K562 (cell line): ENCODE measurements around the gene BRME1. TPM values are rescaled to one million over a fixed set of nuclear protein-coding genes. Genes with fewer than 3 reads are reported as not detected.

ENCODE experiments used
- DMBX1 ChIP-seq: fragments of 250-450 bp; sonication (Bioruptor Pico); IDR thresholded peaks from 2 replicates; pipeline ENCODE4 v1.8.0; 2022; ENCODE audit warnings: inconsistent platforms, mild to moderate bottlenecking, moderate library complexity, borderline replicate concordance
- EZH2 ChIP-seq: IDR thresholded peaks from 2 replicates; pipeline ENCODE4 v1.6.1; 2012; ENCODE audit warnings: low read depth, mild to moderate bottlenecking, inconsistent platforms, low read length, borderline replicate concordance
- GTF2F1 ChIP-seq: IDR thresholded peaks from 2 replicates; pipeline ENCODE4 v1.6.1; 2011; ENCODE audit warnings: low read depth, low read length, improper control_type of control experiment
- HDAC2 ChIP-seq: fragments of 450-650 bp; IDR thresholded peaks from 2 replicates; pipeline ENCODE4 v1.6.1; 2016; ENCODE audit warnings: mild to moderate bottlenecking
- MCM5 ChIP-seq: fragments of 450-650 bp; IDR thresholded peaks from 2 replicates; pipeline ENCODE4 v1.6.1; 2016; ENCODE audit warnings: low read depth
- NCOA6 ChIP-seq: fragments of 450-650 bp; IDR thresholded peaks from 2 replicates; pipeline ENCODE4 v1.6.1; 2017; ENCODE audit warnings: mild to moderate bottlenecking
- POLR2AphosphoS5 ChIP-seq: IDR thresholded peaks from 2 replicates; pipeline ENCODE4 v1.6.1; 2011; ENCODE audit warnings: mild to moderate bottlenecking, low read depth, low read length, moderate library complexity; ENCODE audit not compliant: control insufficient read depth, insufficient read depth
- POLR2G ChIP-seq: fragments of 200-400 bp; formaldehyde crosslinking; IDR thresholded peaks from 2 replicates; pipeline ENCODE4 v1.6.1; 2017; ENCODE audit warnings: low read depth, mild to moderate bottlenecking, antibody characterized with exemption, low read length, moderate library complexity
- PTBP1 ChIP-seq: fragments of 200-400 bp; formaldehyde crosslinking; IDR thresholded peaks from 2 replicates; pipeline ENCODE4 v1.6.1; 2017; ENCODE audit warnings: low read depth, low read length
- RBM14 ChIP-seq: fragments of 200-400 bp; formaldehyde crosslinking; IDR thresholded peaks from 2 replicates; pipeline ENCODE4 v1.6.1; 2018; ENCODE audit warnings: low read depth, mild to moderate bottlenecking, low read length, moderate library complexity, borderline replicate concordance; ENCODE audit not compliant: insufficient read depth
- TAL1 ChIP-seq: fragments of 450-650 bp; IDR thresholded peaks from 2 replicates; pipeline ENCODE4 v1.6.1; 2016; ENCODE audit warnings: mild to moderate bottlenecking
- TSC22D4 ChIP-seq: fragments of 450-650 bp; IDR thresholded peaks from 2 replicates; pipeline ENCODE4 v1.6.1; 2016; ENCODE audit warnings: missing genetic modification characterization, missing biosample characterization, control low read depth
- ZBTB8A ChIP-seq: fragments of 450-650 bp; IDR thresholded peaks from 2 replicates; pipeline ENCODE4 v1.6.1; 2018; ENCODE audit warnings: mild to moderate bottlenecking, moderate library complexity; ENCODE audit not compliant: partially characterized antibody
- ZNF165 ChIP-seq: fragments of 250-450 bp; sonication (Bioruptor Pico); IDR thresholded peaks from 2 replicates; pipeline ENCODE4 v1.4.0; 2020; ENCODE audit warnings: borderline replicate concordance
- ZNF347 ChIP-seq: fragments of 450-650 bp; formaldehyde crosslinking; IDR thresholded peaks from 2 replicates; pipeline ENCODE4 v1.4.0; 2020; ENCODE audit warnings: low read depth, mild to moderate bottlenecking, moderate library complexity
- ZNF644 ChIP-seq: fragments of 200-800 bp; sonication (Bioruptor generic); IDR thresholded peaks from 2 replicates; pipeline ENCODE4 v1.6.1; 2016; ENCODE audit warnings: low read depth, missing genetic modification characterization, missing compliant biosample characterization
- ZSCAN32 ChIP-seq: fragments of 450-650 bp; formaldehyde crosslinking; IDR thresholded peaks from 2 replicates; pipeline ENCODE4 v1.4.0; 2020; ENCODE audit warnings: mild to moderate bottlenecking, moderate library complexity
- polyA plus RNA-seq, 8 experiments: library from polyadenylated mRNA; depleted of rRNA in 4 of 8; stranded (reverse) in 5 of 8; unstranded in 3 of 8; fragments of >200 nt; fragmentation: Nextera tagmentation in 2 of 8; fragmentation: Illumina TruSeq in 1 of 8; extraction: Ambion mirVana in 2 of 8; extraction: Trizol in 1 of 8; gene quantifications; 2 replicates each; pipeline versions ENCODE4 v1.2.1 to v1.2.3, GENCODE V29; 2011 to 2014; ENCODE audit warnings: inconsistent platforms in 1 of 8, missing spikeins in 1 of 8
- total RNA-seq, 7 experiments: library from RNA; depleted of rRNA in 6 of 7; stranded (reverse); fragments of >200 nt in 6 of 7; fragmentation: Illumina TruSeq in 2 of 7; extraction: Trizol in 2 of 7; gene quantifications; 2 replicates each; pipeline versions ENCODE4 v1.2.1 to v1.2.3, GENCODE V29; 2011 to 2021; ENCODE audit warnings: low replicate concordance in 1 of 7
- TF ChIP-seq, protein P1 (sequence below): sonication (generic); formaldehyde crosslinking; IDR thresholded peaks from 2 replicates; pipeline ENCODE4 v1.8.0; 2023; ENCODE audit warnings: missing genetic modification reagents, mild to moderate bottlenecking, borderline replicate concordance
- TF ChIP-seq, protein P2 (sequence below): fragments of 450-650 bp; IDR thresholded peaks from 2 replicates; pipeline ENCODE4 v1.6.1; 2017; ENCODE audit warnings: mild to moderate bottlenecking, moderate library complexity

The BRME1 gene
- total and polyA plus RNA-seq, 9 of the 15 experiments (the other 6 are each of a cell fraction or from before 2014, with no cell fraction given), result 0.75 to 6.1 (median 3.6) TPM

DNA sequence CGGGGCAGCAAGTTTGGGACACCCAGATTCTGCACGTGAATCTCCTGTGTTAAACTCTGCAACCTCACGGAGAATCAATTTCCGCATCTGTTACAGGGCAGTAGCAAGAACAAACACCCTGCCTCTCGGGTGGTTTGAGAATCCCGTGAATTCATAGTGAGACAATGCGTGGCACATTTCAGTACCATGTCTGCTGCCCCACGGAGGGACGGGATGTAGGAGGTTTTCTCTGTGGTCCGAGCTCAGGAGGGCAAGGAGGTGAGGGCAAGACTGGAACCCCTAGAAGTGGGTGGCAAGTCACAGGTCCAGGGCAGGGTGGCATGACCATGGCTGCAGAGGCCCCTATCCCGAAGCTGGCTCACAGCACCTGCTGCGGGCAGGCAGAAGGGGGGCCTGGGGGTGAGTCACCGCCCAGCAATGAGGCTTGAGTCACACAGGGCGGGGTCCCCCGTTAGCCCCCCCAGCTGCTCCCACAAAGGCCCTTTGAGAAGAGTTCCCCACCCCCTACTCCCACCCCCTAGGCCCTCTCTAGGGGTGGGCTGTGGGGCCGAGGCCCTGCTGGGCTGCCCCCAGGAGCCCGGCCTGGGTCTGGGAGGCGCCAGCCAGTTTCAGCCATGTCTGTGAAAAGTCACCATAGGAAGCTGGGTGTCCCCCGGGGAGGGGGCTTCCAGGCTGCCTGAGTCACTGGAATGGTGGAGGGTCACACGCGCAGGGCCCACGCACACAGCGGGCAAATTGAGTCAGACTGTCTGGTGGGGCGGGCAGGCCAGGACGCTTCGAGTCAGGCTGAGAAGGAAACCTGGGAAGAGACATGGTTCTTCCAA is 54.8 kb downstream of the BRME1 start (continued):
- no peak for TF ChIP-seq TSC22D4 (tag)
- peak; percentile 69; the same call in 1 of the 2 replicates for TF ChIP-seq ZNF644 (tag)
- TF ChIP-seq ZNF165 (CRISPR knock-in tag), result no peak
- TF ChIP-seq, protein P1, sequence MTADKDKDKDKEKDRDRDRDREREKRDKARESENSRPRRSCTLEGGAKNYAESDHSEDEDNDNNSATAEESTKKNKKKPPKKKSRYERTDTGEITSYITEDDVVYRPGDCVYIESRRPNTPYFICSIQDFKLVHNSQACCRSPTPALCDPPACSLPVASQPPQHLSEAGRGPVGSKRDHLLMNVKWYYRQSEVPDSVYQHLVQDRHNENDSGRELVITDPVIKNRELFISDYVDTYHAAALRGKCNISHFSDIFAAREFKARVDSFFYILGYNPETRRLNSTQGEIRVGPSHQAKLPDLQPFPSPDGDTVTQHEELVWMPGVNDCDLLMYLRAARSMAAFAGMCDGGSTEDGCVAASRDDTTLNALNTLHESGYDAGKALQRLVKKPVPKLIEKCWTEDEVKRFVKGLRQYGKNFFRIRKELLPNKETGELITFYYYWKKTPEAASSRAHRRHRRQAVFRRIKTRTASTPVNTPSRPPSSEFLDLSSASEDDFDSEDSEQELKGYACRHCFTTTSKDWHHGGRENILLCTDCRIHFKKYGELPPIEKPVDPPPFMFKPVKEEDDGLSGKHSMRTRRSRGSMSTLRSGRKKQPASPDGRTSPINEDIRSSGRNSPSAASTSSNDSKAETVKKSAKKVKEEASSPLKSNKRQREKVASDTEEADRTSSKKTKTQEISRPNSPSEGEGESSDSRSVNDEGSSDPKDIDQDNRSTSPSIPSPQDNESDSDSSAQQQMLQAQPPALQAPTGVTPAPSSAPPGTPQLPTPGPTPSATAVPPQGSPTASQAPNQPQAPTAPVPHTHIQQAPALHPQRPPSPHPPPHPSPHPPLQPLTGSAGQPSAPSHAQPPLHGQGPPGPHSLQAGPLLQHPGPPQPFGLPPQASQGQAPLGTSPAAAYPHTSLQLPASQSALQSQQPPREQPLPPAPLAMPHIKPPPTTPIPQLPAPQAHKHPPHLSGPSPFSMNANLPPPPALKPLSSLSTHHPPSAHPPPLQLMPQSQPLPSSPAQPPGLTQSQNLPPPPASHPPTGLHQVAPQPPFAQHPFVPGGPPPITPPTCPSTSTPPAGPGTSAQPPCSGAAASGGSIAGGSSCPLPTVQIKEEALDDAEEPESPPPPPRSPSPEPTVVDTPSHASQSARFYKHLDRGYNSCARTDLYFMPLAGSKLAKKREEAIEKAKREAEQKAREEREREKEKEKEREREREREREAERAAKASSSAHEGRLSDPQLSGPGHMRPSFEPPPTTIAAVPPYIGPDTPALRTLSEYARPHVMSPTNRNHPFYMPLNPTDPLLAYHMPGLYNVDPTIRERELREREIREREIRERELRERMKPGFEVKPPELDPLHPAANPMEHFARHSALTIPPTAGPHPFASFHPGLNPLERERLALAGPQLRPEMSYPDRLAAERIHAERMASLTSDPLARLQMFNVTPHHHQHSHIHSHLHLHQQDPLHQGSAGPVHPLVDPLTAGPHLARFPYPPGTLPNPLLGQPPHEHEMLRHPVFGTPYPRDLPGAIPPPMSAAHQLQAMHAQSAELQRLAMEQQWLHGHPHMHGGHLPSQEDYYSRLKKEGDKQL (CRISPR knock-in tag), result no peak
- no peak for TF ChIP-seq ZBTB8A
- TF ChIP-seq MCM5, result no peak
- TF ChIP-seq POLR2G, result no peak
- TF ChIP-seq TAL1, result no peak
- TF ChIP-seq, protein P2, sequence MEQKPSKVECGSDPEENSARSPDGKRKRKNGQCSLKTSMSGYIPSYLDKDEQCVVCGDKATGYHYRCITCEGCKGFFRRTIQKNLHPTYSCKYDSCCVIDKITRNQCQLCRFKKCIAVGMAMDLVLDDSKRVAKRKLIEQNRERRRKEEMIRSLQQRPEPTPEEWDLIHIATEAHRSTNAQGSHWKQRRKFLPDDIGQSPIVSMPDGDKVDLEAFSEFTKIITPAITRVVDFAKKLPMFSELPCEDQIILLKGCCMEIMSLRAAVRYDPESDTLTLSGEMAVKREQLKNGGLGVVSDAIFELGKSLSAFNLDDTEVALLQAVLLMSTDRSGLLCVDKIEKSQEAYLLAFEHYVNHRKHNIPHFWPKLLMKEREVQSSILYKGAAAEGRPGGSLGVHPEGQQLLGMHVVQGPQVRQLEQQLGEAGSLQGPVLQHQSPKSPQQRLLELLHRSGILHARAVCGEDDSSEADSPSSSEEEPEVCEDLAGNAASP, result no peak
- no peak for TF ChIP-seq ZSCAN32 (CRISPR knock-in tag)
- TF ChIP-seq POLR2AphosphoS5, result no peak
- TF ChIP-seq EZH2, result no peak
- TF ChIP-seq NCOA6, result no peak; the same call in 1 of the 2 replicates
- no peak for TF ChIP-seq PTBP1
- no peak for TF ChIP-seq RBM14
- TF ChIP-seq GTF2F1, result no peak
- peak; percentile 20; the same call in 1 of the 2 replicates for TF ChIP-seq HDAC2
- TF ChIP-seq ZNF347 (CRISPR knock-in tag), result no peak
- no peak for TF ChIP-seq DMBX1 (CRISPR knock-in tag)
